Measurements from ENCODE around the gene NGRN.

NGRN gene

GRCh38 chr15:90265271-90266060 is at the start of gene NGRN:
TSS of gene NGRN (plus strand) at chr15:90265672. CDS start at chr15:90265713, 41 bp downstream.
- peak; percentile 97 for DNase-seq

- DNase-seq: no peak
Observed at GRCh38 chr15:90217671-90218394, 47.6 kb upstream of the NGRN start.

- DNase-seq: peak; percentile 75
Observed at GRCh38 chr15:90219421-90220141, 45.9 kb upstream of the NGRN start.

- peak; percentile 83 for DNase-seq
Observed at GRCh38 chr15:90221246-90221900, 44.1 kb upstream of the NGRN start.

GRCh38 chr15:90222547-90222946 is 42.9 kb upstream of the NGRN start:
- no peak for DNase-seq

GRCh38 chr15:90223441-90224165 is 41.9 kb upstream of the NGRN start:
- no peak for DNase-seq

GRCh38 chr15:90225047-90225446 is 40.4 kb upstream of the NGRN start:
- no peak for DNase-seq

- no peak for DNase-seq
Observed at GRCh38 chr15:90225504-90226234, 39.8 kb upstream of the NGRN start.

GRCh38 chr15:90227336-90227735 is 38.1 kb upstream of the NGRN start:
- DNase-seq: no peak

- no peak for DNase-seq
Observed at GRCh38 chr15:90227816-90228772, 37.4 kb upstream of the NGRN start.

GRCh38 chr15:90228960-90229359 is 36.5 kb upstream of the NGRN start:
- DNase-seq: no peak

- DNase-seq: no peak
Observed at GRCh38 chr15:90230071-90230494, 35.4 kb upstream of the NGRN start.

- DNase-seq: no peak
Observed at GRCh38 chr15:90230610-90231009, 34.9 kb upstream of the NGRN start.

GRCh38 chr15:90231028-90232017 is 34.1 kb upstream of the NGRN start:
- DNase-seq: peak; percentile 45

GRCh38 chr15:90232196-90232595 is 33.3 kb upstream of the NGRN start:
- no peak for DNase-seq

GRCh38 chr15:90232941-90233386 is 32.5 kb upstream of the NGRN start:
- DNase-seq: no peak

GRCh38 chr15:90233387-90234095 is 31.9 kb upstream of the NGRN start, which contains the start of gene CIB1:
TSS of gene CIB1 (minus strand) at chr15:90233941. CDS start at chr15:90233885, 56 bp downstream.
- peak; percentile 99 for DNase-seq
